ENCODE data around the gene ME3. TPM values are rescaled to one million over a fixed set of nuclear protein-coding genes. Genes with fewer than 3 reads are reported as not detected.
"Not testable (repeated sequence)": the region's sequence is repeated elsewhere in the genome, so short reads cannot be mapped to it uniquely, and the experiment has no call there.

Gene ME3
- total RNA-seq, 2 experiments from 2014 or later, result 1.5 to 2.9 TPM

DNA sequence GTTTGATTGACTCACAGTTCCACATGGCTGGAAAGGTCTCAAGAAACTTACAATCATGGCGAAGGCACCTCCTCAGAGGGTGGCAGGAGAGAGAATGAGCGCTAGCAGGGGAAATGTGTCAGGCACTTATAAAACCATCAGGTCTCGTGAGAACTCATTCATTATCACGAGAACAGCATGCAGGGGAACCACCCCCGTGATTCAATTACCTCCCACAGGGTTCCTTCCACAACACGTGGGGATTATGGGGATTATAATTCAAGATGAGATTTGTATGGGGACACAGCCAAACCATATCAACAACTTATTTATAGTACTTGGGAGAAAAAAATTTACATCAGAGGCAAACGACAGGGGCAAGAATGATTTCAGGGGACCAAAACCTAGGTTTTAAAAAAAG lies 3.0 kb downstream of the ME3 start:
- DNase-seq, result no peak
- H3K27me3 Mint-ChIP-seq, result peaks cover 29% of the 10 kb centered on the region
- no peaks in the 10 kb centered on the region for H3K9me3 Mint-ChIP-seq
- H3K36me3 Mint-ChIP-seq (ENCODE audit: low read depth), result no peaks in the 10 kb centered on the region
- no peak overlapping the region for H3K4me3 Mint-ChIP-seq
- POLR2A ChIA-PET, result no interaction called here
- CTCF ChIA-PET, result no interaction called here
- peaks cover 7% of the 10 kb centered on the region for H3K4me1 Mint-ChIP-seq
- H3K27ac Mint-ChIP-seq, result no peak overlapping the region

GRCh38 chr11:86668929-86669328 lies 3.5 kb downstream of the ME3 start:
- no peaks in the 10 kb centered on the region for H3K36me3 Mint-ChIP-seq (ENCODE audit: low read depth)
- ChIA-PET CTCF (no interaction called here), POLR2A (no interaction called here)
- no peak overlapping the region for H3K4me3 Mint-ChIP-seq
- H3K4me1 Mint-ChIP-seq, result peaks cover 7% of the 10 kb centered on the region
- H3K27me3 Mint-ChIP-seq, result peaks cover 29% of the 10 kb centered on the region
- H3K9me3 Mint-ChIP-seq, result no peaks in the 10 kb centered on the region
- DNase-seq, result no peak
- no peak overlapping the region for H3K27ac Mint-ChIP-seq

DNA sequence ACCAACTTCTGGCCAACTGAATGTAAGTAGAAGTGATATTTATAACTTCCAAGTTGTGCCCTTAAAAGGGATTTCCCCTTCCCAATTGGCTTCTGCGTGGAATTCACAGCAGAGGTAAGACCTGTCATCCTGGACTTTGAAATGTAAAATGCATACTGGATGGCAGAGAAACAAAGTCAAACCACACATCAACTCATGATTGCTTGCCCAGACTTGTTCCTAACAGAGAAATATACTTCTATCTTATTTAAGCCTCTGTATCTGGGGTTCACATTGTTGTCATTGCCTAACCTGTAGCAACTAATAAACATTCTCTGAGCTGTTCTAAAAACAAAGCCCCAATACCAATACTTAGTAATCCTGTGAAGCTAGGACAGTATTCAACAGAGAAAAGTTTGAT lies 6.2 kb downstream of the ME3 start:
- ChIA-PET CTCF (interaction anchor here (1.2 to 1.3 kb wide), 2 partner anchors 10 to 15 kb away, joined by 3 read pairs; no protein-coding TSS in a partner anchor), POLR2A (no interaction called here)
- no peak overlapping the region for H3K27ac Mint-ChIP-seq
- H3K4me1 Mint-ChIP-seq, result peaks cover 1% of the 10 kb centered on the region
- DNase-seq, result no peak
- H3K36me3 Mint-ChIP-seq (ENCODE audit: low read depth), result no peaks in the 10 kb centered on the region
- H3K9me3 Mint-ChIP-seq, result no peaks in the 10 kb centered on the region
- H3K27me3 Mint-ChIP-seq, result peaks cover 27% of the 10 kb centered on the region
- no peak overlapping the region for H3K4me3 Mint-ChIP-seq

GRCh38 chr11:86664930-86665329 lies 7.5 kb downstream of the ME3 start:
- no peak overlapping the region for H3K27ac Mint-ChIP-seq
- H3K9me3 Mint-ChIP-seq, result no peaks in the 10 kb centered on the region
- no peaks in the 10 kb centered on the region for H3K4me1 Mint-ChIP-seq
- H3K27me3 Mint-ChIP-seq, result peaks cover 18% of the 10 kb centered on the region
- ChIA-PET CTCF (no interaction called here), POLR2A (no interaction called here)
- DNase-seq, result no peak
- H3K36me3 Mint-ChIP-seq (ENCODE audit: low read depth), result no peaks in the 10 kb centered on the region
- no peak overlapping the region for H3K4me3 Mint-ChIP-seq

- no peak overlapping the region for H3K4me3 Mint-ChIP-seq
- CTCF ChIA-PET, result no interaction called here
- peaks cover 8% of the 10 kb centered on the region for H3K27me3 Mint-ChIP-seq
- DNase-seq, result no peak
- H3K9me3 Mint-ChIP-seq, result no peaks in the 10 kb centered on the region
- no peak overlapping the region for H3K27ac Mint-ChIP-seq
- H3K36me3 Mint-ChIP-seq (ENCODE audit: low read depth), result no peaks in the 10 kb centered on the region
- no peaks in the 10 kb centered on the region for H3K4me1 Mint-ChIP-seq
- POLR2A ChIA-PET, result no interaction called here
These were observed 8.7 kb downstream of the ME3 start for GRCh38 chr11:86663761-86664160.

GRCh38 chr11:86663291-86663690 lies 9.1 kb downstream of the ME3 start:
- Mint-ChIP-seq H3K27me3 (peaks cover 6% of the 10 kb centered on the region), H3K4me1 (no peaks in the 10 kb centered on the region)
- CTCF ChIA-PET, result no interaction called here

DNA sequence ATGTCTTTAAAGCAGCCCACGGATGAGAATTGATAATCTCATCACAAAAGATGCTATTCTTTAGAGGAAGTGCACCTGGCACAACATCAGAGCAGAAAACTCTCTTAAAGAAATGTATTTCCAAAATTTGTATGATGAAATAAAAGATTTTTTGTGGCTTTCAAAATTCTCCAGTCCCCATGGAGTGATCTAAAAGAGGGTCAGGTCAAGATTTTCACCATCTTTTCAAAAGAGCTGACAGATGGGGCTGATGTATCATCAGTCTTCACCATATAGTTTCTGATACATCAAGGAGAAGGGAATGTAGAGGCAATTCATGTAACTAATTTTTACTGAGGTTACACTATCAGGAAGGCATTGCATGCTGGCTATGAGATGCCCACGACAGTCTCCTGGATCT lies 11.7 kb downstream of the ME3 start:
- Mint-ChIP-seq H3K4me3 (no peak overlapping the region), H3K27me3 (peaks cover 3% of the 10 kb centered on the region), H3K36me3 (ENCODE audit: low read depth) (no peaks in the 10 kb centered on the region), H3K4me1 (no peaks in the 10 kb centered on the region), H3K9me3 (peaks cover 3% of the 10 kb centered on the region), H3K27ac (no peak overlapping the region)
- DNase-seq, result no peak
- CTCF ChIA-PET, result no interaction called here
- POLR2A ChIA-PET, result no interaction called here

More at GRCh38 chr11:86663291-86663690, 9.1 kb downstream of the ME3 start:
- H3K4me3 Mint-ChIP-seq, result no peak overlapping the region
- no peak for DNase-seq
- no peak overlapping the region for H3K27ac Mint-ChIP-seq
- POLR2A ChIA-PET, result no interaction called here
- no peaks in the 10 kb centered on the region for H3K9me3 Mint-ChIP-seq
- H3K36me3 Mint-ChIP-seq (ENCODE audit: low read depth), result no peaks in the 10 kb centered on the region

DNA sequence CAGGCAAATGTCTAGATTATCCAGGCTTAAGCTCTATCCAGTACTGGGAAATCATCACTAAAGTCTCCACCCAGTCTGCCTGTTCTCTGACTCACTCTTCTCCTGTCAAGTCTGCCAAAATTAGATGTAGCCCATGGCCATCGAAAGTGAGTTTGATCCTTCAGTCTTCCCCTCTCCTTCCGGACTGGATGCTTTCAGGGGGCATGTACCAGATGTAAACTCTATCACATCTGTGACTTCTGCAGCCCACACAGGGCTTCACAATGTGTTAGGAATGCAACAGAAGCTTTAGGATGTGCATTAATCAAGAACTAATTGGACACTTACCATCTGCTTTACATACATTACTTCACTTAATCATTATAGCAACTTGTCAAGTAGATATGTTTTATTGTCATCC lies 12.3 kb downstream of the ME3 start:
- Mint-ChIP-seq H3K36me3 (ENCODE audit: low read depth) (no peaks in the 10 kb centered on the region), H3K4me1 (no peaks in the 10 kb centered on the region), H3K9me3 (peaks cover 3% of the 10 kb centered on the region), H3K27me3 (peaks cover 1% of the 10 kb centered on the region), H3K27ac (no peak overlapping the region), H3K4me3 (no peak overlapping the region)
- DNase-seq, result no peak
- ChIA-PET CTCF (no interaction called here), POLR2A (interaction anchor here (0.6 kb wide), 1 partner anchor 67 kb away, joined by 3 read pairs; no protein-coding TSS in a partner anchor)

DNA sequence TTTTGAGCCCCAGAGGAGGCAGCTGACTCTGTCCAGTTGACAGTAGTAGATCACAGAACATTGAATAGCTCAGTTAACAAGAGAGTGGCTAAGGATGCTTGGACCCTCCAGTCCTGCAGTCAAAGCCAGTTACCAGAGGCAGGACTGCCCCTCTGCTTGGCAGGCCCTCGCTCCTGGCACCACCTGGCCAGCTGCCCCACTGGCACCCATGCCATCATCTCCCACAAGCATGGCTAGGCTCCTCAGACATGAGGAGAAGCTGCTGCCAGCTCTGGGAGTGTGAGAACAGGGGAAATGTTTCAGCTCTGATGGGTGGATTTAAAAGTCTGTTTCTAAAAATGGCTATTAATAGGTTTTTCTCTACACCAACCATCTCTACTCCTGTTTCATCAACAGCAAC lies 13.9 kb downstream of the ME3 start:
- Mint-ChIP-seq H3K27ac (no peak overlapping the region), H3K9me3 (peaks cover 3% of the 10 kb centered on the region), H3K4me1 (no peaks in the 10 kb centered on the region), H3K36me3 (ENCODE audit: low read depth) (no peaks in the 10 kb centered on the region), H3K27me3 (peaks cover 1% of the 10 kb centered on the region), H3K4me3 (no peak overlapping the region)
- no peak for DNase-seq
- ChIA-PET CTCF (interaction anchor here (1.0 kb wide), 1 partner anchor 18 kb away, joined by 3 read pairs; no protein-coding TSS in a partner anchor), POLR2A (no interaction called here)

- DNase-seq; H3K4me1 Mint-ChIP-seq; H3K36me3 Mint-ChIP-seq (ENCODE audit: low read depth); POLR2A ChIA-PET; H3K27ac Mint-ChIP-seq; H3K4me3 Mint-ChIP-seq; CTCF ChIA-PET: not testable (repeated sequence)
- Mint-ChIP-seq H3K9me3 (peaks cover 10% of the 10 kb centered on the region), H3K27me3 (peaks cover 18% of the 10 kb centered on the region)
These were observed 27.2 kb downstream of the ME3 start for GRCh38 chr11:86645212-86645611.

- DNase-seq, result no peak
- Mint-ChIP-seq H3K27ac (no peak overlapping the region), H3K36me3 (ENCODE audit: low read depth) (peaks cover 2% of the 10 kb centered on the region), H3K4me3 (no peak overlapping the region), H3K4me1 (no peaks in the 10 kb centered on the region), H3K27me3 (peaks cover 17% of the 10 kb centered on the region), H3K9me3 (peaks cover 9% of the 10 kb centered on the region)
- ChIA-PET CTCF (interaction anchor here (0.8 kb wide), 1 partner anchor 36 kb away, joined by 3 read pairs; no protein-coding TSS in a partner anchor), POLR2A (no interaction called here)
These were observed 28.1 kb downstream of the ME3 start for GRCh38 chr11:86644291-86644690.

GRCh38 chr11:86641537-86642261 lies 30.7 kb downstream of the ME3 start:
- Mint-ChIP-seq H3K27ac (no peak overlapping the region), H3K4me3 (no peak overlapping the region), H3K27me3 (peaks cover 10% of the 10 kb centered on the region), H3K4me1 (peaks cover 14% of the 10 kb centered on the region), H3K36me3 (ENCODE audit: low read depth) (peaks cover 3% of the 10 kb centered on the region), H3K9me3 (peaks cover 8% of the 10 kb centered on the region)
- CTCF ChIA-PET, result no interaction called here
- POLR2A ChIA-PET, result no interaction called here
- no peak for DNase-seq

- Mint-ChIP-seq H3K4me3 (no peak overlapping the region), H3K36me3 (ENCODE audit: low read depth) (peaks cover 3% of the 10 kb centered on the region), H3K27me3 (peaks cover 19% of the 10 kb centered on the region), H3K4me1 (peaks cover 14% of the 10 kb centered on the region), H3K27ac (no peak overlapping the region), H3K9me3 (peaks cover 8% of the 10 kb centered on the region)
- POLR2A ChIA-PET, result no interaction called here
- CTCF ChIA-PET, result interaction anchor here (1.2 kb wide), 1 partner anchor 42 kb away, joined by 3 read pairs; no protein-coding TSS in a partner anchor
- no peak for DNase-seq
These were observed 33.3 kb downstream of the ME3 start for GRCh38 chr11:86639137-86639536.

GRCh38 chr11:86638673-86639072 lies 33.7 kb downstream of the ME3 start:
- Mint-ChIP-seq H3K27ac (no peak overlapping the region), H3K4me1 (peaks cover 14% of the 10 kb centered on the region), H3K9me3 (peaks cover 8% of the 10 kb centered on the region), H3K36me3 (ENCODE audit: low read depth) (peaks cover 3% of the 10 kb centered on the region), H3K27me3 (peaks cover 19% of the 10 kb centered on the region), H3K4me3 (no peak overlapping the region)
- CTCF ChIA-PET, result interaction anchor here (1.2 kb wide), 1 partner anchor 42 kb away, joined by 3 read pairs; no protein-coding TSS in a partner anchor
- no peak for DNase-seq
- POLR2A ChIA-PET, result no interaction called here

Data from activated CD4-positive, alpha-beta T cell treated with anti-CD3 and anti-CD28 coated beads, Interleukin-2, amount 10 ng/mL, durations not matched to agents 7 days and 5 days (primary cell).